ENCODE data around the gene MTA1. TPM values are rescaled to one million over a fixed set of nuclear protein-coding genes. Genes with fewer than 3 reads are reported as not detected.

Gene MTA1
- polyA plus RNA-seq, 2 donors: 37.4 to 70.4 TPM

DNA sequence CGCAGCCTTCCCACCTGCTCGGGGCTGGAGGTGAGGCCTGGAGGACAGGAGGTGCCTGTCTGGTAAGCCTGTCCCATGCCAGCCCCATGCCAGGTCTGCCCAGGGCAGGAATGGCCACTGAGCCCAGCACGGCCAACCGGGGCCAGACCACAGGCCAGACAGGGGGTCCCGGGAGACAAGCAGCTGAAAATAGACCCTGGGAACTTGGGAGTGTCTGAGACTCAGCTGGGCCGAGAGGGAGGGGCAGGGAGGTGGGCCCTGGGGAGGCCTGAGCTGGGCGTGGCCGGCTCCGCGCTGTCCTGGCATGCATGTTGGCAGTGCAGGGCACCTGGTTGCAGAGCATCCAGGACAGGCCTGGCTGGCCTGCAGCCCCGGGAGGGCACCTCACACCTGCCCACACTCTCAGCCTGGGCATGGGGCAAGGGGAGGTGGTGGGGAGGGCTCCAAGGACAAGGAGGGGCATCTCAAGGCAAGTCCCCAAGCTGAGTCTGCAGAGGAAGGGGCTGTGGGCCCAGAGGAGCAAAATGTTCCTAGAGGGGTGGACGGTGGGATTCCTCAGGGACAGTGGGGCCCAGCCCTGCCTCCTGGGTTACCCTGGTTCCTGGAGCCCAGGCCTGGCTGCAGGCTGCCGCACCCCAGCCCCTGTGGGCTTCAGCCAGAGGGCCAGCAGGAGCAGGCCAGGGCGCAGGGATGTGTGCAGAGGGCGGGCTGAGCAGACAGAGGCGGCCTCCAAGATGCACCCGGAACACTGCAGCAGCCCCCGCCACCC is 63.9 kb downstream of the MTA1 start:
- 31 to 55% methylated on average over 18 of the region's 18 CpGs for WGBS, 2 donors
- Histone ChIP-seq H3K4me1 (ENCODE audit: control insufficient read depth in 2 of 2, insufficient read depth in 2 of 2, low read length in 1 of 2) (peaks cover 11 to 51% of the 10 kb centered on the region in 2 donors), H3K27me3 (ENCODE audit: control insufficient read depth in 1 of 2, insufficient read depth in 2 of 2, low read length in 2 of 2) (no peaks in the 10 kb centered on the region), H3K27ac (ENCODE audit: low read depth in 2 of 2, low read length in 1 of 2) (peak overlapping the region; percentile 94 to 97), H3K4me3 (ENCODE audit: low read depth in 1 of 2, low read length in 2 of 2) (no peak overlapping the region), H3K36me3 (ENCODE audit: control insufficient read depth in 2 of 2, insufficient read depth in 2 of 2, low read length in 1 of 2) (no peaks in the 10 kb centered on the region), H3K9me3 (ENCODE audit: control insufficient read depth in 2 of 2, insufficient read depth in 1 of 2, low read depth in 1 of 2, low read length in 1 of 2) (no peaks in the 10 kb centered on the region)

DNA sequence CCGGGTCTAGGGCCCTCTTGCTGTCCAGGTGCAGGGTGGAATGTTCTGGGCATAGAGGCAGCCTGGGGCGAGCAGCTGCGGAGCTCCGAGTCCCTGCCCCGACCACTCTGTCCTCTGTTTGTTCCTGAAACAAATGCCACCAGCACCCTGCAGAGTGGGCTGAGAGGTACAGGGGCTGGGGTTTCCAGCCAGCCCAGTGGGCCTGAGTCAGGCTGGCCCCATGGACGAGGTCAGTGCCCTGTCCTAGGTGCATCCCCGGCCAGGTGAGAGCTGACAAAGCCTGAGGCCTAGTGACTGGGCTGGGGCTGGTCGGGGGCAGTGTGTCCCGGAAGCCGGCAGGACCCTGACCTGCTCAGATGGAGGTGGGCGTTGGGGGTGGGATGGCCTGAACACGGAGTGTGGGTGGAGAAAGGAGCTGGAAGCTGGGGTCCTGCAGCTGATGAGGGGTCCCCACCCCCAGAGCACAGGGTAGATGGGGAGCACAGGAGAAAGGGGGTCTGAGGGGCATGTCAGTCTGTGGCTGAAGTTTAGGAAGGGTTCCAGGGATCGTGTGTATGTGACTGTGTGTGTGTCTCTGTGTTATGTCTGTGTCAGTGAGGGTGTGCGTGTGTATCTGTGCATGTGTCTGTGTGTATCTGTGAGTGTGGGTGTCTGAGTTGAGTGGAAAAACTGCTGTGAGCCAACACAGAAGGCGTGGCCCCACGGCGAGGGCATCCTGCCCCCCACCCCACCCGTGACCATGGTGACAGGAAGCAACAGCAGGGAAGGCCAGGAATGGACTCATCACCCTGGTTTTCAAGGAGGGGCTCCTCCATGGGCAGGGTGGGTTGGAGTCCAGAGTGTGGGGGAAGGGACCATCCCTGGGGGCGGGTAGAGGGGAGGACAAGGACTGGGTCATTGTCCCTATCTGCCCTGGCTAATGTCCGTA is 64.7 kb downstream of the MTA1 start:
- Histone ChIP-seq H3K27ac (ENCODE audit: low read depth in 2 of 2, low read length in 1 of 2) (peak overlapping the region; percentile 46 to 60), H3K27me3 (ENCODE audit: control insufficient read depth in 1 of 2, insufficient read depth in 2 of 2, low read length in 2 of 2) (no peaks in the 10 kb centered on the region), H3K9me3 (ENCODE audit: control insufficient read depth in 2 of 2, insufficient read depth in 1 of 2, low read depth in 1 of 2, low read length in 1 of 2) (no peaks in the 10 kb centered on the region), H3K36me3 (ENCODE audit: control insufficient read depth in 2 of 2, insufficient read depth in 2 of 2, low read length in 1 of 2) (no peaks in the 10 kb centered on the region), H3K4me3 (ENCODE audit: low read depth in 1 of 2, low read length in 2 of 2) (no peak overlapping the region), H3K4me1 (ENCODE audit: control insufficient read depth in 2 of 2, insufficient read depth in 2 of 2, low read length in 1 of 2) (peaks cover 14 to 57% of the 10 kb centered on the region in 2 donors)
- WGBS, 2 donors: 50 to 60% methylated on average over 20 of the region's 20 CpGs

- 79 to 90% methylated on average over 16 of the region's 16 CpGs for WGBS, 2 donors
- Histone ChIP-seq H3K4me1 (ENCODE audit: control insufficient read depth in 2 of 2, insufficient read depth in 2 of 2, low read length in 1 of 2) (peaks cover 15 to 58% of the 10 kb centered on the region in 2 donors), H3K27ac (ENCODE audit: low read depth in 2 of 2, low read length in 1 of 2) (peak overlapping the region; percentile 29 to 46), H3K9me3 (ENCODE audit: control insufficient read depth in 2 of 2, insufficient read depth in 1 of 2, low read depth in 1 of 2, low read length in 1 of 2) (no peaks in the 10 kb centered on the region), H3K27me3 (ENCODE audit: control insufficient read depth in 1 of 2, insufficient read depth in 2 of 2, low read length in 2 of 2) (no peaks in the 10 kb centered on the region), H3K4me3 (ENCODE audit: low read depth in 1 of 2, low read length in 2 of 2) (no peak overlapping the region), H3K36me3 (ENCODE audit: control insufficient read depth in 2 of 2, insufficient read depth in 2 of 2, low read length in 1 of 2) (no peaks in the 10 kb centered on the region)
These were observed 65.4 kb downstream of the MTA1 start for GRCh38 chr14:105484997-105485393.

DNA sequence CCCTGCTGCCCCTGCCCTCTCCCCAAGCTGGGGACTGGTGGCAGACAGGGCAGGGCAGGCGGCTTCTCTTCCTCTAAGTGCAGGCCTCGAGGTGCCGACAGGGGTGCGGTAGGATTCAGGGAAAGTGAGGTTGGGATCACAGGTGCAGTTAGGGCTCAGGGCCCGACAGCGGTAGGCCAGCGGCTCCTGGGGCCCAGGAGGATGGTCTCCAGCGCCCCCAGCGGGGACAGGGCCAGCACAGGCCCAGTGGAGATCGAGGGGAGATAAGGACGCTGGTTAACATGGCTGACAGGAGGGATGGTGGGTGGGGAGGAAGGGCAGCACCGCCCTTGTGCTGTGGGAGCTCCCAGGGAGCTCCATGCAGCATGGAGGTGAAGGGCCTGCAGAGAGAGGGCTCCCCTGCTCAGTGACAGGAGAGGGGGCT is 66.1 kb downstream of the MTA1 start:
- Histone ChIP-seq H3K4me3 (ENCODE audit: low read depth in 1 of 2, low read length in 2 of 2) (no peak overlapping the region), H3K27ac (ENCODE audit: low read depth in 2 of 2, low read length in 1 of 2) (peak overlapping the region; percentile 29 to 91), H3K9me3 (ENCODE audit: control insufficient read depth in 2 of 2, insufficient read depth in 1 of 2, low read depth in 1 of 2, low read length in 1 of 2) (no peaks in the 10 kb centered on the region), H3K36me3 (ENCODE audit: control insufficient read depth in 2 of 2, insufficient read depth in 2 of 2, low read length in 1 of 2) (no peaks in the 10 kb centered on the region), H3K4me1 (ENCODE audit: control insufficient read depth in 2 of 2, insufficient read depth in 2 of 2, low read length in 1 of 2) (peaks cover 15 to 52% of the 10 kb centered on the region in 2 donors), H3K27me3 (ENCODE audit: control insufficient read depth in 1 of 2, insufficient read depth in 2 of 2, low read length in 2 of 2) (no peaks in the 10 kb centered on the region)
- 48 to 52% methylated on average over 12 of the region's 12 CpGs for WGBS, 2 donors

GRCh38 chr14:105486163-105486973 is 66.7 kb downstream of the MTA1 start, which contains the start of gene CRIP1:
CRIP1 (plus strand) TSS chr14:105486886; CDS start chr14:105487260, 374 bp downstream.
- H3K4me1 ChIP-seq (ENCODE audit: control insufficient read depth in 2 of 2, insufficient read depth in 2 of 2, low read length in 1 of 2): peaks cover 15 to 47% of the 10 kb centered on the region in 2 donors
- no peaks in the 10 kb centered on the region for H3K36me3 ChIP-seq (ENCODE audit: control insufficient read depth in 2 of 2, insufficient read depth in 2 of 2, low read length in 1 of 2)
- H3K27me3 ChIP-seq (ENCODE audit: control insufficient read depth in 1 of 2, insufficient read depth in 2 of 2, low read length in 2 of 2): no peaks in the 10 kb centered on the region
- no peaks in the 10 kb centered on the region for H3K9me3 ChIP-seq (ENCODE audit: control insufficient read depth in 2 of 2, insufficient read depth in 1 of 2, low read depth in 1 of 2, low read length in 1 of 2)
- H3K4me3 ChIP-seq (ENCODE audit: low read depth in 1 of 2, low read length in 2 of 2): peak within 1 kb of the TSS; percentile 41 to 58
- H3K27ac ChIP-seq (ENCODE audit: low read depth in 2 of 2, low read length in 1 of 2): peak within 1 kb of the TSS; percentile 82 to 91
- WGBS, 2 donors: 14 to 19% methylated on average over 55 to 56 of the region's 56 CpGs

DNA sequence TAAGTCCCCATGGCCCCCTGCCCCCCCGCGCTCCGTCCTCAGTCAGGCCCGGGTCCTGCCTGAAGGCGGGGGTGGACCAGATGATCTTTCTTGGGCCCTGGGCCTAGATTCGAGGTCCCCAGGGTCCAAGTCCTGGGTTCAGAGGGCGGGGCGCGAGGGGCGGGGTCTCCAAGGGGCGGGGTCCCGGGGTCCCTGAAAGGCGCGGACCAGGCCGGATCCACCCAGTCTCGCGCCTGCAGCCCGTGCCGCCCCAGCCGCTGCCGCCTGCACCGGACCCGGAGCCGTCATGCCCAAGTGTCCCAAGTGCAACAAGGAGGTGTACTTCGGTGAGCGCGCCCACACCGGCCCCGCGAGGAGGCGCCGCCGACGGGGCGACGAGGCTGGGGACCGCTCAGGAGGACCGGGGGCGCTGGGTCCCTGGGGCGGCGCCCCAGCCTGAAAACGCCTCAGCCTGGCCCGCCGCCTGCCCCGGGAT is 67.4 kb downstream of the MTA1 start:
- Histone ChIP-seq H3K4me1 (ENCODE audit: control insufficient read depth in 2 of 2, insufficient read depth in 2 of 2, low read length in 1 of 2) (peaks cover 18 to 45% of the 10 kb centered on the region in 2 donors), H3K9me3 (ENCODE audit: control insufficient read depth in 2 of 2, insufficient read depth in 1 of 2, low read depth in 1 of 2, low read length in 1 of 2) (no peaks in the 10 kb centered on the region), H3K4me3 (ENCODE audit: low read depth in 1 of 2, low read length in 2 of 2) (peak overlapping the region; percentile 41 to 58), H3K36me3 (ENCODE audit: control insufficient read depth in 2 of 2, insufficient read depth in 2 of 2, low read length in 1 of 2) (no peaks in the 10 kb centered on the region), H3K27me3 (ENCODE audit: control insufficient read depth in 1 of 2, insufficient read depth in 2 of 2, low read length in 2 of 2) (no peaks in the 10 kb centered on the region), H3K27ac (ENCODE audit: low read depth in 2 of 2, low read length in 1 of 2) (peak overlapping the region; percentile 82 to 91)
- 1 to 2% methylated on average over 38 to 45 of the region's 45 CpGs for WGBS, 2 donors

- H3K4me3 ChIP-seq (ENCODE audit: low read depth in 1 of 2, low read length in 2 of 2): peak overlapping the region; percentile 41 to 58
- no peaks in the 10 kb centered on the region for H3K9me3 ChIP-seq (ENCODE audit: control insufficient read depth in 2 of 2, insufficient read depth in 1 of 2, low read depth in 1 of 2, low read length in 1 of 2)
- 2 to 5% methylated on average over 29 to 48 of the region's 48 CpGs for WGBS, 2 donors
- H3K27me3 ChIP-seq (ENCODE audit: control insufficient read depth in 1 of 2, insufficient read depth in 2 of 2, low read length in 2 of 2): no peaks in the 10 kb centered on the region
- H3K36me3 ChIP-seq (ENCODE audit: control insufficient read depth in 2 of 2, insufficient read depth in 2 of 2, low read length in 1 of 2): no peaks in the 10 kb centered on the region
- H3K4me1 ChIP-seq (ENCODE audit: control insufficient read depth in 2 of 2, insufficient read depth in 2 of 2, low read length in 1 of 2): peaks cover 17 to 44% of the 10 kb centered on the region in 2 donors
- peak overlapping the region; percentile 82 to 91 for H3K27ac ChIP-seq (ENCODE audit: low read depth in 2 of 2, low read length in 1 of 2)
These were observed 67.9 kb downstream of the MTA1 start for GRCh38 chr14:105487449-105487985.

DNA sequence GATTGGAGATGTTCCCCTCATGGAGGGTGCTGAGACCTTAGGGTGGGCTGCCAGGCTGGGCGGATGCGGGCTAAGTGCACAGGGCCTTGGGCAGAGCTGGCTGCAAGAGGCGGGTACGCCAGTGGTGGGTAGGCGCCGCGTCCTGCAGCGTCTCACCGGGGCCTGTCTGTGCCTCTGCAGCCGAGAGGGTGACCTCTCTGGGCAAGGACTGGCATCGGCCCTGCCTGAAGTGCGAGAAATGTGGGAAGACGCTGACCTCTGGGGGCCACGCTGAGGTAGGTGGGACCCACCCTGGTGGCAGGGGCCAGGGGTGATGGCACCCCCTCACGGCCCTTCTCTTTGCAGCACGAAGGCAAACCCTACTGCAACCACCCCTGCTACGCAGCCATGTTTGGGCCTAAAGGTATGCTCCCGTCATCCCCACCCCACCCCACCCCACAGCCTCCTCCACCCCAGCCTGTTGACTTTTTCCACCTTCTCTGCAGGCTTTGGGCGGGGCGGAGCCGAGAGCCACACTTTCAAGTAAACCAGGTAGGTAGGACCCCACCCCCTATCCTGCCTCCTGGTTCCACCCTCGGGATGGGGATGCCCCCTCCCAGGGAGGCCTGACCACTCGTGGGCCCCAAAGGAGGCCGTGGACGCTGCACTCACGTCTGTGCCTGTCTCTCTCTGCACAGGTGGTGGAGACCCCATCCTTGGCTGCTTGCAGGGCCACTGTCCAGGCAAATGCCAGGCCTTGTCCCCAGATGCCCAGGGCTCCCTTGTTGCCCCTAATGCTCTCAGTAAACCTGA is 68.6 kb downstream of the MTA1 start:
- 27 to 47% methylated on average over 19 to 26 of the region's 26 CpGs for WGBS, 2 donors
- H3K36me3 ChIP-seq (ENCODE audit: control insufficient read depth in 2 of 2, insufficient read depth in 2 of 2, low read length in 1 of 2): no peaks in the 10 kb centered on the region
- peaks cover 17 to 37% of the 10 kb centered on the region in 2 donors for H3K4me1 ChIP-seq (ENCODE audit: control insufficient read depth in 2 of 2, insufficient read depth in 2 of 2, low read length in 1 of 2)
- H3K27me3 ChIP-seq (ENCODE audit: control insufficient read depth in 1 of 2, insufficient read depth in 2 of 2, low read length in 2 of 2): no peaks in the 10 kb centered on the region
- H3K9me3 ChIP-seq (ENCODE audit: control insufficient read depth in 2 of 2, insufficient read depth in 1 of 2, low read depth in 1 of 2, low read length in 1 of 2): no peaks in the 10 kb centered on the region
- peak overlapping the region; percentile 41 to 58 for H3K4me3 ChIP-seq (ENCODE audit: low read depth in 1 of 2, low read length in 2 of 2)
- peak overlapping the region; percentile 95 for H3K27ac ChIP-seq (ENCODE audit: low read depth in 2 of 2, low read length in 1 of 2)

Measured in esophagus (tissue), 2 donors.